Mesenchymal stem cell (in vitro differentiated cells and primary cell): Measurements from ENCODE around the gene CELF5.

ENCODE experiments used
- DNase-seq: peaks from one replicate; pipeline ENCODE4 v3.0.0-alpha.2; 2013
- H2AFZ ChIP-seq: one replicate; pipeline ENCODE4 v1.6.1; 2013; ENCODE audit warnings: low read depth, mild to moderate bottlenecking, control low read depth, inconsistent platforms, low read length, moderate library complexity
- H2AK5ac ChIP-seq: 2 replicates; pipeline ENCODE4 v1.6.1; 2013; ENCODE audit warnings: low read length, moderate library complexity, mild to moderate bottlenecking, inconsistent platforms; ENCODE audit not compliant: severe bottlenecking
- H2BK120ac ChIP-seq: one replicate; pipeline ENCODE4 v1.6.1; 2013; ENCODE audit warnings: low read depth, mild to moderate bottlenecking, inconsistent platforms, low read length, moderate library complexity
- H2BK12ac ChIP-seq, 2 experiments: one replicate each; pipeline ENCODE4 v1.6.1; 2013; ENCODE audit warnings: inconsistent platforms in 2 of 2, low read length in 2 of 2, mild to moderate bottlenecking in 2 of 2, moderate library complexity in 2 of 2, control low read depth in 1 of 2
- H2BK15ac ChIP-seq: one replicate; pipeline ENCODE4 v1.6.1; 2013; ENCODE audit warnings: mild to moderate bottlenecking, low read depth, inconsistent platforms; ENCODE audit not compliant: poor library complexity, severe bottlenecking
- H2BK5ac ChIP-seq: 2 replicates; pipeline ENCODE4 v1.6.1; 2013; ENCODE audit warnings: low read depth, mild to moderate bottlenecking, low read length, control low read depth, inconsistent platforms; ENCODE audit not compliant: poor library complexity, severe bottlenecking
- H3K14ac ChIP-seq, 2 experiments: one replicate each; pipeline ENCODE4 v1.6.1; 2013; ENCODE audit warnings: inconsistent platforms in 2 of 2, low read length in 2 of 2, control low read depth in 1 of 2, mild to moderate bottlenecking in 1 of 2, moderate library complexity in 1 of 2
- H3K18ac ChIP-seq, 2 experiments: one replicate each; pipeline ENCODE4 v1.6.1; 2013; ENCODE audit warnings: inconsistent platforms in 2 of 2, low read length in 2 of 2, control low read depth in 1 of 2, low read depth in 1 of 2, mild to moderate bottlenecking in 1 of 2
- H3K23ac ChIP-seq, 2 experiments: one replicate each; pipeline ENCODE4 v1.6.1; 2013; ENCODE audit warnings: inconsistent platforms in 2 of 2, low read length in 2 of 2, mild to moderate bottlenecking in 2 of 2, moderate library complexity in 2 of 2, control low read depth in 1 of 2
- H3K27ac ChIP-seq: 2 replicates; pipeline ENCODE4 v1.5.1; 2013; ENCODE audit warnings: mild to moderate bottlenecking, moderate library complexity, low read length, control low read depth, inconsistent platforms; ENCODE audit not compliant: poor library complexity, severe bottlenecking
- H3K27me3 ChIP-seq, 2 experiments: 2 replicates each; pipeline versions ENCODE4 v1.6.1 to v1.7.0; 2013; ENCODE audit warnings: low read length in 2 of 2, mild to moderate bottlenecking in 2 of 2, moderate library complexity in 2 of 2, control low read depth in 1 of 2, inconsistent platforms in 1 of 2; ENCODE audit not compliant: control insufficient read depth in 1 of 2, insufficient read depth in 1 of 2
- H3K36me3 ChIP-seq, 2 experiments: 2 replicates each; pipeline versions ENCODE4 v1.6.1 to v1.7.0; 2013; ENCODE audit warnings: low read length in 2 of 2, control low read depth in 1 of 2, inconsistent platforms in 1 of 2, low read depth in 1 of 2, mild to moderate bottlenecking in 1 of 2; ENCODE audit not compliant: insufficient read depth in 2 of 2, control insufficient read depth in 1 of 2
- H3K4ac ChIP-seq, 2 experiments: one replicate each; pipeline ENCODE4 v1.6.1; 2013; ENCODE audit warnings: inconsistent platforms in 2 of 2, low read length in 2 of 2, mild to moderate bottlenecking in 2 of 2, moderate library complexity in 2 of 2, control low read depth in 1 of 2, low read depth in 1 of 2
- H3K4me1 ChIP-seq: 2 replicates; pipeline ENCODE4 v1.6.1; 2013; ENCODE audit warnings: low read depth, low read length, control low read depth; ENCODE audit not compliant: control insufficient read depth, insufficient read depth
- H3K4me2 ChIP-seq: 2 replicates; pipeline ENCODE4 v1.6.1; 2013; ENCODE audit warnings: low read length, mild to moderate bottlenecking, inconsistent platforms; ENCODE audit not compliant: poor library complexity, severe bottlenecking
- H3K4me3 ChIP-seq, 2 experiments: 2 replicates each; pipeline versions ENCODE4 v1.5.1 to v1.7.0; 2013; ENCODE audit warnings: low read length in 2 of 2, mild to moderate bottlenecking in 2 of 2, control low read depth in 1 of 2, low read depth in 1 of 2; ENCODE audit not compliant: insufficient read depth in 1 of 2
- H3K79me1 ChIP-seq: replicated peaks from 2 replicates; pipeline ENCODE4 v1.6.1; 2013; ENCODE audit warnings: mild to moderate bottlenecking, control low read depth, low read length, inconsistent platforms; ENCODE audit not compliant: poor library complexity, severe bottlenecking
- H3K9ac ChIP-seq: 2 replicates; pipeline ENCODE4 v1.7.0; 2013; ENCODE audit warnings: mild to moderate bottlenecking, low read length, moderate library complexity
- H3K9me3 ChIP-seq: 2 replicates; pipeline ENCODE4 v1.7.0; 2013; ENCODE audit warnings: mild to moderate bottlenecking, low read length; ENCODE audit not compliant: control insufficient read depth
- H4K8ac ChIP-seq: one replicate; pipeline ENCODE4 v1.6.1; 2013; ENCODE audit warnings: inconsistent platforms, mild to moderate bottlenecking, low read length, moderate library complexity
- H4K91ac ChIP-seq: one replicate; pipeline ENCODE4 v1.6.1; 2013; ENCODE audit warnings: mild to moderate bottlenecking, low read length, inconsistent platforms
- WGBS: methylation state at CpG from one replicate; pipeline ENCODE4 v1.1.7; 2013; ENCODE audit warnings: mixed read lengths; 5-methylcytosine and 5-hydroxymethylcytosine counted together

Gene CELF5

DNA sequence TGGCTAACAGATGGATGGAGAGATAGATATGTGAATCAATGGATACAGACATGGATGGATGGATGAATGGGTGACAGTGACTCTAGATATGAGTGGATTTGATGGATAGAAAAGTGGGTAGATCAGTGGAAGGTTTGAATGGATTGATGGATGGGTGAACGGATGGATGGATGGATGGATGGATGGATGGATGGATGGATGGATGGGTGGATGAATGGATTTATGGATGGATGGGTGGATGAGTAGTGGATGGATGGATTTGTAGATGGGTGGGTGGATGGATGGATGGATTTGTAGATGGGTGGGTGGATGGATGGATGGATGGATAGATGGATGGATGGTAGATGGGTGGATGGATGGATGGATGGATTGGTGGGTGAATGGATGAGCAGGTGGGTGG is 6.8 kb downstream of the CELF5 start:
- Histone ChIP-seq H2BK15ac (no peak overlapping the region), H3K4me3 (no peak overlapping the region), H3K4me2 (no peak overlapping the region), H3K14ac (no peak overlapping the region), H3K27ac (no peak overlapping the region), H3K79me1 (no peaks in the 10 kb centered on the region), H4K91ac (no peak overlapping the region), H3K9ac (no peak overlapping the region), H2AK5ac (no peak overlapping the region), H2BK120ac (no peak overlapping the region), H2BK12ac (no peak overlapping the region), H3K27me3 (peaks cover 59 to 82% of the 10 kb centered on the region in 2 experiments), H3K18ac (no peak overlapping the region), H3K23ac (no peak overlapping the region), H3K4me1 (peaks cover 7% of the 10 kb centered on the region), H3K36me3 (peaks cover 0 to 3% of the 10 kb centered on the region in 2 experiments), H3K9me3 (no peaks in the 10 kb centered on the region), H2BK5ac (no peak overlapping the region), H3K4ac (no peak overlapping the region), H2AFZ (no peak overlapping the region), H4K8ac (no peak overlapping the region)
- DNase-seq, result no peak
- WGBS, result 95% methylated on average over 1 of the region's 1 CpG

DNA sequence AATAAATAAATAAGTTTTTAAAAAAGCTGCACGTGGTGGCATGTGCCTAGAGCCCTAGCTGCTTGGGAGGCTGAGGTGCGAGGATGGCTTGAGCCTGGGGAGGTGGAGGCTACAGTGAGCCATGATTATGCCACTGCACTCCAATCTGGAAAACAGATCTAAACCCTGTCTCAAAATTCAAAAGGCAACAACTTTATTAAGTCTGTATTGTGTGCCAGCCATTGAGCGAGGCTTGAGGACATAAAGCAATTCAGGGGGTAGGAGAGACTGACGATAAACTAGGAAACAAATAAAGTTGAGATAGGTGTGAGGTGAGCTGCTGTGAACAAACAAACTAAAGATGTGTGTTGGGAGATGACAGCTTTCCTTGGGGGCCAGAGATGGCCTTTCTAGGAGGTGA is 8.7 kb downstream of the CELF5 start:
- no peak overlapping the region for H2BK120ac ChIP-seq
- H3K4me3 ChIP-seq, result no peak overlapping the region
- H3K23ac ChIP-seq, result no peak overlapping the region
- H3K4me2 ChIP-seq, result no peak overlapping the region
- DNase-seq, result no peak
- H3K4me1 ChIP-seq, result peaks cover 7% of the 10 kb centered on the region
- no peak overlapping the region for H4K8ac ChIP-seq
- H2AK5ac ChIP-seq, result no peak overlapping the region
- peaks cover 42 to 63% of the 10 kb centered on the region in 2 experiments for H3K27me3 ChIP-seq
- H3K9ac ChIP-seq, result no peak overlapping the region
- H3K18ac ChIP-seq, result no peak overlapping the region
- no peak overlapping the region for H3K27ac ChIP-seq
- no peak overlapping the region for H3K4ac ChIP-seq
- WGBS, result 73% methylated on average over 4 of the region's 4 CpGs
- H2AFZ ChIP-seq, result no peak overlapping the region
- no peak overlapping the region for H4K91ac ChIP-seq
- H3K9me3 ChIP-seq, result no peaks in the 10 kb centered on the region
- H2BK12ac ChIP-seq, result no peak overlapping the region
- no peaks in the 10 kb centered on the region for H3K36me3 ChIP-seq
- no peak overlapping the region for H3K14ac ChIP-seq
- no peak overlapping the region for H2BK15ac ChIP-seq
- H2BK5ac ChIP-seq, result no peak overlapping the region
- no peaks in the 10 kb centered on the region for H3K79me1 ChIP-seq

DNA sequence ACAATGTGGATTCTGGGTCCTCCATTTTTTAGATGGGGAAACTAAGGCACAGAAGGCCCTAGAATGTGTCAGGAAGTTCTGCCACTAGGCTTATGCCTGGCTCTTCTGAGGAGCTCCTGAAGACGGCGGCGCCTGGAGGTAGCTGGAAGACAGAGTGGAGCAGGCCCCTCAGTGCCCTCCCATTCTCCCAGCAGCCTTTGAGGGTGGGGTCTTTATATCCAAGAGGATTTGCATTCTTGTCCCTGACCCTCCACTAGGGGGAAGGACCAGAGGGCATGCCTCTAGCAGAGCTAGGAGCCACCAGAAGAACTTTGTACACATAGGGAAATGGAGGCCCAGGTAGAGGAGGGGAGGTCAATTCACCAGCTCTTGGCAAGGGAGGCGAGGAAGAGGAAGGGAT is 9.4 kb downstream of the CELF5 start:
- H3K79me1 ChIP-seq, result no peaks in the 10 kb centered on the region
- H3K14ac ChIP-seq, result no peak overlapping the region
- WGBS, result 92% methylated on average over 3 of the region's 4 CpGs
- H3K36me3 ChIP-seq, result no peaks in the 10 kb centered on the region
- no peak overlapping the region for H2BK5ac ChIP-seq
- H3K4me2 ChIP-seq, result no peak overlapping the region
- no peaks in the 10 kb centered on the region for H3K9me3 ChIP-seq
- H2BK15ac ChIP-seq, result no peak overlapping the region
- H3K4ac ChIP-seq, result no peak overlapping the region
- H2BK120ac ChIP-seq, result no peak overlapping the region
- no peak overlapping the region for H3K4me3 ChIP-seq
- peaks cover 37 to 59% of the 10 kb centered on the region in 2 experiments for H3K27me3 ChIP-seq
- DNase-seq, result no peak
- H2BK12ac ChIP-seq, result no peak overlapping the region
- no peak overlapping the region for H2AK5ac ChIP-seq
- H3K18ac ChIP-seq, result no peak overlapping the region
- H3K23ac ChIP-seq, result no peak overlapping the region
- no peak overlapping the region for H3K9ac ChIP-seq
- no peak overlapping the region for H4K8ac ChIP-seq
- no peak overlapping the region for H4K91ac ChIP-seq
- no peak overlapping the region for H2AFZ ChIP-seq
- H3K27ac ChIP-seq, result no peak overlapping the region
- H3K4me1 ChIP-seq, result peaks cover 1% of the 10 kb centered on the region

DNA sequence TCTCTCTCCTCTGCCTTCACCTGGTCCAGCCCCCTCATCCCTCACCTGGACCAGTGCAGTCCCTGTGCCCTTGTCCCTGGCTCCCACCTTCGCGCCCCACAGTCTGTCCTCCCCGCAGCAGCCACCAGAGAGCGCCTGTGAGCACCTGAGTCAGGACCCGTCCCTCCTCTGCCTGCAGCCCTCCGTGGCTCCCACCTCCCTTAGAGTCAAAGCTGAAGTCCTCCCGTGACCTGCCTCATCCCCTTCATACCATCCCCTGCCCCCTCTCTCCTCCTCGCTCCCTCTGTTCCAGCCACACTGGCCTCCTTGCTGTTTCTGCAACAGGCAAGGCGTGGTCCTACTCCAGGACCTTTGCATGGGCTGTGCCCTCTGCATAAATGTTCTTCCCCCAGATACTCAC is 10.3 kb downstream of the CELF5 start:
- H3K4ac ChIP-seq, result no peak overlapping the region
- H3K36me3 ChIP-seq, result no peaks in the 10 kb centered on the region
- H3K27ac ChIP-seq, result no peak overlapping the region
- no peak overlapping the region for H3K14ac ChIP-seq
- no peak overlapping the region for H3K18ac ChIP-seq
- H3K9me3 ChIP-seq, result no peaks in the 10 kb centered on the region
- H2BK12ac ChIP-seq, result no peak overlapping the region
- WGBS, result 38% methylated on average over 9 of the region's 9 CpGs
- H4K91ac ChIP-seq, result no peak overlapping the region
- H3K9ac ChIP-seq, result no peak overlapping the region
- no peak overlapping the region for H3K4me3 ChIP-seq
- H3K27me3 ChIP-seq, result peaks cover 33 to 49% of the 10 kb centered on the region in 2 experiments
- no peak overlapping the region for H2BK5ac ChIP-seq
- no peak overlapping the region for H3K4me2 ChIP-seq
- no peak for DNase-seq
- H3K4me1 ChIP-seq, result no peaks in the 10 kb centered on the region
- H2AK5ac ChIP-seq, result no peak overlapping the region
- no peak overlapping the region for H2BK120ac ChIP-seq
- H3K79me1 ChIP-seq, result no peaks in the 10 kb centered on the region
- no peak overlapping the region for H3K23ac ChIP-seq
- no peak overlapping the region for H4K8ac ChIP-seq
- no peak overlapping the region for H2BK15ac ChIP-seq
- no peak overlapping the region for H2AFZ ChIP-seq
